Neuron (in vitro differentiated cells): ENCODE measurements around the gene PCED1B.

Experiments
- H2AFZ ChIP-seq: one replicate; pipeline ENCODE4 v1.6.1; 2013; ENCODE audit warnings: low read depth, mild to moderate bottlenecking, inconsistent platforms, low read length, moderate library complexity
- H3K27me3 ChIP-seq: one replicate; pipeline ENCODE4 v1.6.1; 2013; ENCODE audit warnings: low read length; ENCODE audit not compliant: insufficient read depth
- H3K36me3 ChIP-seq: one replicate; pipeline ENCODE4 v1.6.1; 2013; ENCODE audit warnings: low read length; ENCODE audit not compliant: insufficient read depth
- H3K4me1 ChIP-seq: one replicate; pipeline ENCODE4 v1.6.1; 2013; ENCODE audit warnings: low read length; ENCODE audit not compliant: insufficient read depth
- H3K4me3 ChIP-seq: 2 replicates; pipeline ENCODE4 v1.5.1; 2013; ENCODE audit warnings: mild to moderate bottlenecking, low read length, moderate library complexity
- H3K9me3 ChIP-seq: one replicate; pipeline ENCODE4 v1.6.1; 2013; ENCODE audit warnings: low read length

Gene PCED1B

DNA sequence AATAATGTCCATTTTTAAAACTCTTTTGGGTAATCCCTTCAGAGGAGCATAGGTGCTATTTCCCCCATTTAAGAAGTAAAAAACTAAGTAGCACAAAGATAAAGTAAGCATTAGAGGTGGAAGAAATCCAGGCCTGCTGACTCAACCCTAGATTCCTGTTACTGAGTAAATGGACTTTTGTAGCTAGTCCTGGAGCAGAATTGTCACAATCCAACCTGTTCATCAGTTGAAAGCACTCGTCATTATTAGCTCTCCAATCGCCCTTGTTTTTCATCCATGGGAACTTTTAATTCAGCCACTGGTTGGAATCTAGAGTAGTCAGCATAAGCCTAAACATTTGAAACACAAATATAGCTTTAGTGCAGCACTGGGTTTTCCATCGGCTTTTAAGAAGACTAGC lies 139.8 kb downstream of the PCED1B start:
- no peak overlapping the region for H2AFZ ChIP-seq
- no peaks in the 10 kb centered on the region for H3K27me3 ChIP-seq

GRCh38 chr12:47221256-47222023 lies 142.0 kb downstream of the PCED1B start:
- no peak overlapping the region for H2AFZ ChIP-seq
- H3K36me3 ChIP-seq: no peaks in the 10 kb centered on the region
- no peaks in the 10 kb centered on the region for H3K9me3 ChIP-seq
- no peak overlapping the region for H3K4me3 ChIP-seq
- no peaks in the 10 kb centered on the region for H3K27me3 ChIP-seq
- no peaks in the 10 kb centered on the region for H3K4me1 ChIP-seq

More for the DNA sequence above, 139.8 kb downstream of the PCED1B start:
- Histone ChIP-seq H3K36me3 (no peaks in the 10 kb centered on the region), H3K4me1 (no peaks in the 10 kb centered on the region), H3K4me3 (no peak overlapping the region), H3K9me3 (no peaks in the 10 kb centered on the region)

GRCh38 chr12:47222520-47223030 lies 143.2 kb downstream of the PCED1B start:
- no peak overlapping the region for H2AFZ ChIP-seq
- H3K4me1 ChIP-seq: no peaks in the 10 kb centered on the region
- no peak overlapping the region for H3K4me3 ChIP-seq
- H3K27me3 ChIP-seq: no peaks in the 10 kb centered on the region
- no peaks in the 10 kb centered on the region for H3K9me3 ChIP-seq
- H3K36me3 ChIP-seq: no peaks in the 10 kb centered on the region

- peak overlapping the region; percentile 6 for H2AFZ ChIP-seq
- H3K4me3 ChIP-seq: no peak overlapping the region
- no peaks in the 10 kb centered on the region for H3K27me3 ChIP-seq
- no peaks in the 10 kb centered on the region for H3K9me3 ChIP-seq
- no peaks in the 10 kb centered on the region for H3K36me3 ChIP-seq
- no peaks in the 10 kb centered on the region for H3K4me1 ChIP-seq
Observed at GRCh38 chr12:47223031-47223847, 143.8 kb downstream of the PCED1B start.

DNA sequence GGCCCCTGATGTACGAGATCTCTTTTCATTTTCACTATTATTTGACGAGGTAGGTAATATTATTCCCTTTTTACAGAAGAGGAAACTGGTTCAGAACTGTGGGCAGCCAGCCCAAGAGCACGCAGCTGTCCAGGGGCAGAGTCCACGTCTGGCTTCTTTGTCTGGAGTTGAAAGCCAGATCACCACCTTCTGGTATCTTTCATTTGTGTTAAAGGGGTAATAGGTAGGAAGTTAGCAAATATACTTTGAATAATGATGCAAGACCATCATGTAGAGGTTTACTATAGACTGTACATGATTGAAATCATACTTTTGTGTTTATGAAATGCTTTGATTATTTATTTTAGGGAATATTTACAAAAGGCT lies 144.4 kb downstream of the PCED1B start:
- Histone ChIP-seq H3K36me3 (no peaks in the 10 kb centered on the region), H3K4me3 (no peak overlapping the region), H2AFZ (peak overlapping the region; percentile 6), H3K9me3 (no peaks in the 10 kb centered on the region), H3K4me1 (no peaks in the 10 kb centered on the region), H3K27me3 (no peaks in the 10 kb centered on the region)

- Histone ChIP-seq H3K36me3 (no peaks in the 10 kb centered on the region), H3K9me3 (no peaks in the 10 kb centered on the region), H2AFZ (no peak overlapping the region)
Observed at GRCh38 chr12:47224563-47225133, 145.2 kb downstream of the PCED1B start.

GRCh38 chr12:47225356-47225755 lies 145.9 kb downstream of the PCED1B start:
- Histone ChIP-seq H3K4me3 (no peak overlapping the region), H3K9me3 (no peaks in the 10 kb centered on the region), H2AFZ (no peak overlapping the region), H3K27me3 (no peaks in the 10 kb centered on the region), H3K36me3 (no peaks in the 10 kb centered on the region), H3K4me1 (no peaks in the 10 kb centered on the region)

More at GRCh38 chr12:47224563-47225133, 145.2 kb downstream of the PCED1B start:
- no peak overlapping the region for H3K4me3 ChIP-seq
- no peaks in the 10 kb centered on the region for H3K4me1 ChIP-seq
- no peaks in the 10 kb centered on the region for H3K27me3 ChIP-seq

DNA sequence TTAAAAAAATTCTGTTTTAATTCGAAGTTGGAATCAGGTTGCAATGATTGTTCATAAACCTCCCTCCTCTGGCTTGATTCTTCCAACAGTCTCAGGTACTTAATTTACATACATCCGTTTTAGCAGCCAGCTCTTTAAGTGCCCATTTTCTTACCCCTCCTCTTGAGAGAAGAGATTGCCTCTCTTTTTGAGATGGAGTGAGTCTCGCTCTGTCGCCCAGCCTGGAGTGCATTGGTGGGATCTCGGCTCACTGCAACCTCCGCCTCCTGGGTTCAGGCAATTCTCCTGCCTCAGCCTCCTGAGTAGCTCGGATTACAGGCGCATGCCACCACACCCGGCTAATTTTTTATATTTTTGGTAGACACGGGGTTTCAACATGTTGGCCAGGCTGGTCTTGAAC lies 146.8 kb downstream of the PCED1B start:
- H3K4me3 ChIP-seq: no peak overlapping the region

GRCh38 chr12:47228802-47229201 lies 149.4 kb downstream of the PCED1B start:
- H3K4me1 ChIP-seq: no peaks in the 10 kb centered on the region
- H3K4me3 ChIP-seq: no peak overlapping the region
- H2AFZ ChIP-seq: no peak overlapping the region
- no peaks in the 10 kb centered on the region for H3K27me3 ChIP-seq
- no peaks in the 10 kb centered on the region for H3K36me3 ChIP-seq
- H3K9me3 ChIP-seq: no peaks in the 10 kb centered on the region

More for the DNA sequence above, 146.8 kb downstream of the PCED1B start:
- no peaks in the 10 kb centered on the region for H3K27me3 ChIP-seq
- H3K9me3 ChIP-seq: no peaks in the 10 kb centered on the region
- H3K4me1 ChIP-seq: no peaks in the 10 kb centered on the region
- H2AFZ ChIP-seq: no peak overlapping the region
- H3K36me3 ChIP-seq: no peaks in the 10 kb centered on the region

- H3K9me3 ChIP-seq: no peaks in the 10 kb centered on the region
- no peak overlapping the region for H3K4me3 ChIP-seq
Observed at GRCh38 chr12:47231456-47231855, 152.0 kb downstream of the PCED1B start.

GRCh38 chr12:47234576-47235141 lies 155.2 kb downstream of the PCED1B start:
- H2AFZ ChIP-seq: no peak overlapping the region
- H3K4me3 ChIP-seq: no peak overlapping the region
- no peaks in the 10 kb centered on the region for H3K27me3 ChIP-seq
- no peaks in the 10 kb centered on the region for H3K9me3 ChIP-seq
- H3K36me3 ChIP-seq: no peaks in the 10 kb centered on the region
- H3K4me1 ChIP-seq: no peaks in the 10 kb centered on the region

More at GRCh38 chr12:47231456-47231855, 152.0 kb downstream of the PCED1B start:
- H3K27me3 ChIP-seq: no peaks in the 10 kb centered on the region
- H2AFZ ChIP-seq: no peak overlapping the region
- no peaks in the 10 kb centered on the region for H3K4me1 ChIP-seq
- no peaks in the 10 kb centered on the region for H3K36me3 ChIP-seq

DNA sequence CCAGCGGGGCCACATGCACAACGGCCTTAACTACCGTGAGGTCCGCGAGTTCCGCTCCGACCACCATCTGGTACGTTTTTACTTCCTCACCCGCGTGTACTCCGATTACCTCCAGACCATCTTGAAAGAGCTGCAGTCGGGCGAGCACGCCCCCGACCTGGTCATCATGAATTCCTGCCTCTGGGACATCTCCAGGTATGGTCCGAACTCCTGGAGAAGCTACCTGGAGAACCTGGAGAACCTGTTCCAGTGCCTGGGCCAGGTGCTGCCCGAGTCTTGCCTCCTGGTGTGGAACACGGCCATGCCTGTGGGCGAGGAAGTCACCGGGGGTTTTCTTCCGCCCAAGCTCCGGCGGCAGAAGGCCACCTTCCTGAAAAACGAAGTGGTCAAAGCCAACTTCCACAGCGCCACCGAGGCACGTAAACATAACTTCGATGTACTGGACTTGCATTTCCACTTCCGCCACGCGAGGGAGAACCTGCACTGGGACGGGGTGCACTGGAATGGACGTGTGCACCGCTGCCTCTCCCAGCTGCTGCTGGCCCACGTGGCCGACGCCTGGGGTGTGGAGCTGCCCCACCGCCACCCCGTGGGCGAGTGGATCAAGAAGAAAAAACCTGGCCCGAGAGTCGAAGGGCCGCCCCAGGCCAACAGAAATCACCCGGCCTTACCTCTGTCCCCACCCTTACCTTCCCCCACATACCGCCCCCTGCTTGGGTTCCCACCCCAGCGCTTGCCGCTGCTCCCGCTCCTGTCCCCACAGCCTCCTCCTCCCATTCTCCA lies 156.0 kb downstream of the PCED1B start:
- no peaks in the 10 kb centered on the region for H3K36me3 ChIP-seq
- H3K4me1 ChIP-seq: no peaks in the 10 kb centered on the region
- H3K27me3 ChIP-seq: no peaks in the 10 kb centered on the region
- H3K9me3 ChIP-seq: no peaks in the 10 kb centered on the region
- H3K4me3 ChIP-seq: no peak overlapping the region
- H2AFZ ChIP-seq: no peak overlapping the region
